Measurements from ENCODE around the gene PDE8A. TPM values are rescaled to one million over a fixed set of nuclear protein-coding genes. Genes with fewer than 3 reads are reported as not detected.
A peak's percentile ranks its signal among the peaks of the same experiment; 100 is the strongest.

The PDE8A gene
- total and polyA plus RNA-seq, 10 of the 15 experiments (the other 5 are each of a cell fraction or from before 2014, with no cell fraction given) = 6.7 to 69.2 (median 27.2) TPM

GRCh38 chr15:85027421-85027820 lies 45.8 kb downstream of the PDE8A start:
- Histone ChIP-seq H3K9ac (ENCODE audit: control insufficient read depth, insufficient read depth, low read length) (no peak overlapping the region), H3K4me3 (no peak overlapping the region; the same call in 1 of the 2 replicates), H4K20me1 (ENCODE audit: control insufficient read depth, insufficient read depth) (no peaks in the 10 kb centered on the region), H3K27me3 (replicated peaks in 1 of 2; ENCODE audit: control insufficient read depth in 2 of 2, insufficient read depth in 2 of 2, low read length in 1 of 2) (no peaks in the 10 kb centered on the region), H3K4me1 (ENCODE audit: control insufficient read depth, insufficient read depth, low read length) (peaks cover 43% of the 10 kb centered on the region), H3K27ac (ENCODE audit: control insufficient read depth, insufficient read depth) (peak overlapping the region; percentile 76), H3K79me2 (ENCODE audit: control insufficient read depth, insufficient read depth, low read length) (peaks cover 63% of the 10 kb centered on the region), H3K4me2 (ENCODE audit: control insufficient read depth, insufficient read depth) (peak overlapping the region; percentile 71), H3K36me3 (ENCODE audit: control insufficient read depth in 2 of 2, insufficient read depth in 2 of 2, low read length in 1 of 2) (no peaks in the 10 kb centered on the region), H2AFZ (ENCODE audit: control insufficient read depth, low read depth, low read length) (no peak overlapping the region), H3K9me3 (replicated peaks; ENCODE audit: control insufficient read depth, insufficient read depth, low read length) (no peaks in the 10 kb centered on the region)
- in situ Hi-C loops (cut with MboI) (no loop called here), intact Hi-C loops (cut with micrococcal nuclease; ENCODE audit: unreplicated experiment) (no loop called here)
- no peak for FAIRE-seq
- RAD21 ChIA-PET (ENCODE audit: unreplicated experiment) = no interaction called here
- TF ChIP-seq RAD21 (IDR thresholded peaks at IDR 0.05; ENCODE audit: insufficient read depth, low read depth, low read length) (no peak), IKZF1 (conservative IDR thresholded peaks at IDR 0.05) (0 out of 2 replicates have a peak, but pooled peaks have one; percentile 6), BCL3 (IDR thresholded peaks at IDR 0.05; ENCODE audit: borderline replicate concordance, insufficient read depth, low read depth, low read length, poor library complexity, severe bottlenecking) (peak; percentile 20)
- SMC1A ChIA-PET (ENCODE audit: uncharacterized antibody, unreplicated experiment) = interaction anchor here (1.0 kb wide), 1 partner anchor 9 kb away, joined by 3 read pairs; no protein-coding TSS in a partner anchor
- 99% methylated on average over 4 of the region's 4 CpGs for WGBS (ENCODE audit: insufficient coverage, insufficient replicate concordance, low lambda C conversion rate, missing lambda C conversion rate)
- BruUV-seq (replicated peaks) = no TSS peak
- DNase-seq (ENCODE audit: low read depth, low spot score) = no peak
- POLR2A ChIA-PET = no interaction called here
- no peak for ATAC-seq
- CTCF ChIA-PET = interaction anchor here (2.2 to 2.4 kb wide), 2 partner anchors 17 to 22 kb away, joined by 6 to 8 read pairs; no protein-coding TSS in a partner anchor

- no peaks in the 10 kb centered on the region for H3K36me3 ChIP-seq (ENCODE audit: control insufficient read depth in 2 of 2, insufficient read depth in 2 of 2, low read length in 1 of 2)
- ChIA-PET POLR2A (no interaction called here), SMC1A (ENCODE audit: uncharacterized antibody, unreplicated experiment) (interaction anchor here (1.0 to 3.9 kb wide), 5 partner anchors 8 to 47 kb away, joined by 3 to 26 read pairs (median 7); partner anchors contain the start of gene PDE8A), RAD21 (ENCODE audit: unreplicated experiment) (no interaction called here), CTCF (interaction anchor here (0.8 to 2.4 kb wide), 4 partner anchors 13 to 23 kb away, joined by 3 to 8 read pairs (median 6); no protein-coding TSS in a partner anchor)
- H3K9me3 ChIP-seq (replicated peaks; ENCODE audit: control insufficient read depth, insufficient read depth, low read length) = no peaks in the 10 kb centered on the region
- no peak overlapping the region for H3K27ac ChIP-seq (ENCODE audit: control insufficient read depth, insufficient read depth)
- no peak for FAIRE-seq
- no peak overlapping the region for H3K4me2 ChIP-seq (ENCODE audit: control insufficient read depth, insufficient read depth)
- no peak overlapping the region for H2AFZ ChIP-seq (ENCODE audit: control insufficient read depth, low read depth, low read length)
- no peaks in the 10 kb centered on the region for H3K27me3 ChIP-seq (replicated peaks in 1 of 2; ENCODE audit: control insufficient read depth in 2 of 2, insufficient read depth in 2 of 2, low read length in 1 of 2)
- 93% methylated on average over 6 of the region's 6 CpGs for WGBS (ENCODE audit: insufficient coverage, insufficient replicate concordance, low lambda C conversion rate, missing lambda C conversion rate)
- H3K4me3 ChIP-seq = no peak overlapping the region
- intact Hi-C loops (cut with micrococcal nuclease; ENCODE audit: unreplicated experiment) (no loop called here), in situ Hi-C loops (cut with MboI) (no loop called here)
- no TSS peak for BruUV-seq (replicated peaks)
- peaks cover 60% of the 10 kb centered on the region for H3K79me2 ChIP-seq (ENCODE audit: control insufficient read depth, insufficient read depth, low read length)
- no peak for DNase-seq (ENCODE audit: low read depth, low spot score)
- ATAC-seq = no peak
- H4K20me1 ChIP-seq (ENCODE audit: control insufficient read depth, insufficient read depth) = no peaks in the 10 kb centered on the region
- H3K9ac ChIP-seq (ENCODE audit: control insufficient read depth, insufficient read depth, low read length) = no peak overlapping the region
- peaks cover 43% of the 10 kb centered on the region for H3K4me1 ChIP-seq (ENCODE audit: control insufficient read depth, insufficient read depth, low read length)
- TF ChIP-seq, protein P1, sequence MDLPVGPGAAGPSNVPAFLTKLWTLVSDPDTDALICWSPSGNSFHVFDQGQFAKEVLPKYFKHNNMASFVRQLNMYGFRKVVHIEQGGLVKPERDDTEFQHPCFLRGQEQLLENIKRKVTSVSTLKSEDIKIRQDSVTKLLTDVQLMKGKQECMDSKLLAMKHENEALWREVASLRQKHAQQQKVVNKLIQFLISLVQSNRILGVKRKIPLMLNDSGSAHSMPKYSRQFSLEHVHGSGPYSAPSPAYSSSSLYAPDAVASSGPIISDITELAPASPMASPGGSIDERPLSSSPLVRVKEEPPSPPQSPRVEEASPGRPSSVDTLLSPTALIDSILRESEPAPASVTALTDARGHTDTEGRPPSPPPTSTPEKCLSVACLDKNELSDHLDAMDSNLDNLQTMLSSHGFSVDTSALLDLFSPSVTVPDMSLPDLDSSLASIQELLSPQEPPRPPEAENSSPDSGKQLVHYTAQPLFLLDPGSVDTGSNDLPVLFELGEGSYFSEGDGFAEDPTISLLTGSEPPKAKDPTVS (IDR thresholded peaks at IDR 0.05; ENCODE audit: low read depth, low read length) = no peak
- TF ChIP-seq GABPA (IDR thresholded peaks at IDR 0.05; ENCODE audit: low read depth) = no peak
- no peak for TF ChIP-seq SUPT20H (IDR thresholded peaks at IDR 0.05; ENCODE audit: borderline replicate concordance, control insufficient read depth, low read depth, low read length)
- TF ChIP-seq RELA (IDR thresholded peaks at IDR 0.05; ENCODE audit: borderline replicate concordance, partially characterized antibody) = no peak
- TF ChIP-seq KAT2A (conservative IDR thresholded peaks at IDR 0.05; ENCODE audit: control insufficient read depth, low read depth, low read length) = no peak
- TF ChIP-seq USF1 (IDR thresholded peaks at IDR 0.05; ENCODE audit: borderline replicate concordance, extremely low read length, insufficient read depth, low read depth, low read length) = no peak
These were observed 46.8 kb downstream of the PDE8A start for GRCh38 chr15:85028416-85028815.
